Ovary (tissue), 9 donors: ENCODE measurements around the gene OBI1. TPM values are rescaled to one million over a fixed set of nuclear protein-coding genes. Genes with fewer than 3 reads are reported as not detected.

Experiments used
- DNase-seq, 5 donors: peaks; one replicate each; pipeline ENCODE4 v3.0.0-alpha.2; 2019 to 2020
- H3K27ac ChIP-seq, 2 donors: fragments of 200-600 bp; one replicate each; pipeline versions ENCODE4 v1.5.1 to v1.8.0; 2019 to 2022
- H3K27me3 ChIP-seq: fragments of 200-600 bp; one replicate; pipeline ENCODE4 v1.8.0; 2022
- H3K36me3 ChIP-seq: fragments of 200-600 bp; sonication (generic); one replicate; pipeline ENCODE4 v1.5.1; 2019
- H3K4me1 ChIP-seq: one replicate; pipeline ENCODE4 v1.8.1; 2013; ENCODE audit warnings: mild to moderate bottlenecking, moderate library complexity; ENCODE audit not compliant: insufficient read depth
- H3K4me3 ChIP-seq: fragments of 200-600 bp; sonication (generic); one replicate; pipeline ENCODE4 v1.5.1; 2017
- H3K9me3 ChIP-seq, 2 donors: fragments of 200-600 bp in 1 of 2; sonication (generic) in 1 of 2; one replicate each; pipeline versions ENCODE4 v1.5.1 to v1.8.1; 2013 to 2019; ENCODE audit warnings: mild to moderate bottlenecking in 1 of 2, moderate library complexity in 1 of 2
- EP300 ChIP-seq: sonication (generic); formaldehyde crosslinking; IDR thresholded peaks from one replicate; pipeline ENCODE4 v1.6.1; 2017; ENCODE audit warnings: antibody characterized with exemption
- POLR2A ChIP-seq: fragments of 450-650 bp; IDR thresholded peaks from one replicate; pipeline ENCODE4 v1.6.1; 2017; ENCODE audit warnings: antibody characterized with exemption, mild to moderate bottlenecking, moderate library complexity
- WGBS, 3 donors: extraction: QIAGEN DNeasy Blood & Tissue Kit in 1 of 3; methylation state at CpG; one replicate each; pipeline versions ENCODE4 v1.1.5 to v1.1.7; 2013 to 2017; 5-methylcytosine and 5-hydroxymethylcytosine counted together
- intact Hi-C, 4 donors: fragments of 100-400 bp; cut with DNase I; formaldehyde crosslinking; loops; one replicate each; pipeline versions ENCODE4 v1.11.0 to v1.15.1; 2022 to 2023
- polyA plus RNA-seq, 2 donors: library from polyadenylated mRNA; stranded (reverse); fragments of 200-250 nt in 1 of 2; fragments of 350-450 nt in 1 of 2; fragmentation: Illumina TruSeq in 1 of 2; extraction: RNeasy Lipid Tissue Mini Kit (QIAGEN cat#74804) in 1 of 2; gene quantifications; one replicate each; pipeline ENCODE4 v1.2.3, GENCODE V29; 2013 to 2014
- total RNA-seq, 7 donors: library from RNA; depleted of rRNA in 2 of 7; stranded (reverse); fragments of >200 nt in 2 of 7; fragmentation: NEBNext Ultra II Directional in 3 of 7; extraction: Animal tissue kit (Norgen Biotek cat#: 25700) in 3 of 7; gene quantifications; one replicate each; pipeline versions ENCODE4 v1.1.0 to v1.2.4, GENCODE V29; 2016 to 2023
- TF ChIP-seq, protein P1 (sequence below), 3 donors: fragments of 450-650 bp in 2 of 3; fragments of 200-600 bp in 1 of 3; IDR thresholded peaks; one replicate each; pipeline versions ENCODE4 v1.5.1 to v1.8.0; 2016 to 2022; ENCODE audit warnings: antibody characterized with exemption in 3 of 3, mild to moderate bottlenecking in 1 of 3
- donor health status: DM: no; HTN: no; CAD: no; lungs with moderate emphysema.
- donor health status: DM: no; HTN: no; CAD: no.
- donor health status: Bipolar disorder and iron deficiency.
- donor health status: DM: yes; HTN: yes; CAD: no.
- donor health status: DM: no; HTN: no; CAD: no.
- donor health status: DM: yes; HTN: yes; CAD: no.

The OBI1 gene
- total and polyA plus RNA-seq, 9 donors = 6.5 to 14.0 (median 10.0) TPM

DNA sequence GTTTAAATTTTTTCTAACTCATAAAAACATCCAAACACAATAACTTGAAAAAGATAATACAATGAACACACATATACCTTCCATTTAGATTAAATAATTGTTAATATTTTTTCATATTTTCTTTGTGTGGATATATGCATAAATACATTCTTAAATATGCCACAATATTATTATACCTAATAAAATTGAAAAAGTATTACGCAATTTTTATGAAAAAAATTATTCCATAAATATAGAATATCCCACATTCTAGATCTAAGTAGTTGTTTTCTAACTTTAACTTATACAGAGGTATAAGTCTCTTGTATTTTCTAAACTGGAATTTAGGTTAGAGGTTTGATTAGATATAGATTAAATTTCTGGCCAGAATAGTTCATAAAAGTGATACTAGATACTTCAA lies 89.9 kb downstream of the OBI1 start:
- DNase-seq = no peak
- intact Hi-C loops = no loop called here
- Histone ChIP-seq H3K27ac (no peak overlapping the region), H3K4me3 (no peak overlapping the region), H3K4me1 (no peaks in the 10 kb centered on the region), H3K27me3 (no peaks in the 10 kb centered on the region), H3K9me3 (no peaks in the 10 kb centered on the region), H3K36me3 (no peaks in the 10 kb centered on the region)
- TF ChIP-seq EP300 (no peak), POLR2A (no peak)
- TF ChIP-seq, protein P1, sequence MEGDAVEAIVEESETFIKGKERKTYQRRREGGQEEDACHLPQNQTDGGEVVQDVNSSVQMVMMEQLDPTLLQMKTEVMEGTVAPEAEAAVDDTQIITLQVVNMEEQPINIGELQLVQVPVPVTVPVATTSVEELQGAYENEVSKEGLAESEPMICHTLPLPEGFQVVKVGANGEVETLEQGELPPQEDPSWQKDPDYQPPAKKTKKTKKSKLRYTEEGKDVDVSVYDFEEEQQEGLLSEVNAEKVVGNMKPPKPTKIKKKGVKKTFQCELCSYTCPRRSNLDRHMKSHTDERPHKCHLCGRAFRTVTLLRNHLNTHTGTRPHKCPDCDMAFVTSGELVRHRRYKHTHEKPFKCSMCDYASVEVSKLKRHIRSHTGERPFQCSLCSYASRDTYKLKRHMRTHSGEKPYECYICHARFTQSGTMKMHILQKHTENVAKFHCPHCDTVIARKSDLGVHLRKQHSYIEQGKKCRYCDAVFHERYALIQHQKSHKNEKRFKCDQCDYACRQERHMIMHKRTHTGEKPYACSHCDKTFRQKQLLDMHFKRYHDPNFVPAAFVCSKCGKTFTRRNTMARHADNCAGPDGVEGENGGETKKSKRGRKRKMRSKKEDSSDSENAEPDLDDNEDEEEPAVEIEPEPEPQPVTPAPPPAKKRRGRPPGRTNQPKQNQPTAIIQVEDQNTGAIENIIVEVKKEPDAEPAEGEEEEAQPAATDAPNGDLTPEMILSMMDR (IDR thresholded peaks at IDR 0.05) = no peak
- WGBS, 3 donors = 89 to 97% (median 93%) methylated on average over 1 of the region's 1 CpG

DNA sequence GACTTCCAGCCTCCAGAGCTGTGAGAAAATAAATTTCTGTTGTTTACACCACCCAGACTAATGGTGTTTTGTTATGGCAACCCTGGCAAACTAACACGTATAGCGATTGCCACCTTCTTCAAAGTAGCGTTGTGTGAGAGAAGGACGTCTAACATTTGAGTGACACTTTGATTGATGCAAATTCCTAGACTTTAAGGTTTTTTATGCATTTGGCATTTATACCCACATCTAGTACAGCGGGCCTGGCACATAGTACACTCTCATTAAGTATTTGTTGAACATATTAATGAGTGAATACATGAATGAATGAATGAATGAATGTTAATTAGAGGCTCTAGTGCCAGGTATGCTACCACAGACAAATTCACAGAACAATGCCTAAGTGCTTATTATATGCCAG lies 92.3 kb downstream of the OBI1 start:
- Histone ChIP-seq H3K4me1 (no peaks in the 10 kb centered on the region), H3K9me3 (no peaks in the 10 kb centered on the region), H3K4me3 (no peak overlapping the region), H3K36me3 (no peaks in the 10 kb centered on the region), H3K27ac (no peak overlapping the region), H3K27me3 (no peaks in the 10 kb centered on the region)
- no peak for DNase-seq
- intact Hi-C loops = no loop called here
- 83 to 84% (median 84%) methylated on average over 5 of the region's 5 CpGs for WGBS, 3 donors
- TF ChIP-seq, protein P1 (IDR thresholded peaks at IDR 0.05) = no peak

Other genes starting within 250 kb of the OBI1 start
- not detected for gene POU4F1, start 55.6 kb downstream of the OBI1 start, total RNA-seq
- gene POU4F1, start 55.6 kb downstream of the OBI1 start, polyA plus RNA-seq = under 1 TPM in 1 of 2 donors, not detected in 1; 0.02 TPM